IPS-15b (cell line): ENCODE results near the gene PLCXD3.

Experiments
- H3K27me3 ChIP-seq: one replicate; pipeline ENCODE4 v1.6.1; 2013; ENCODE audit warnings: low read length; ENCODE audit not compliant: control insufficient read depth, insufficient read depth
- H3K36me3 ChIP-seq: one replicate; pipeline ENCODE4 v1.6.1; 2013; ENCODE audit warnings: low read length; ENCODE audit not compliant: control insufficient read depth, insufficient read depth
- H3K4me1 ChIP-seq: one replicate; pipeline ENCODE4 v1.6.1; 2013; ENCODE audit warnings: mild to moderate bottlenecking, low read length; ENCODE audit not compliant: control insufficient read depth, insufficient read depth
- H3K4me3 ChIP-seq: one replicate; pipeline ENCODE4 v1.5.1; 2013; ENCODE audit warnings: low read depth, low read length
- H3K9ac ChIP-seq: one replicate; pipeline ENCODE4 v1.6.1; 2013; ENCODE audit warnings: low read depth, mild to moderate bottlenecking, low read length
- H3K9me3 ChIP-seq: one replicate; pipeline ENCODE4 v1.6.1; 2013; ENCODE audit warnings: mild to moderate bottlenecking, low read length; ENCODE audit not compliant: control insufficient read depth, insufficient read depth

PLCXD3 gene

DNA sequence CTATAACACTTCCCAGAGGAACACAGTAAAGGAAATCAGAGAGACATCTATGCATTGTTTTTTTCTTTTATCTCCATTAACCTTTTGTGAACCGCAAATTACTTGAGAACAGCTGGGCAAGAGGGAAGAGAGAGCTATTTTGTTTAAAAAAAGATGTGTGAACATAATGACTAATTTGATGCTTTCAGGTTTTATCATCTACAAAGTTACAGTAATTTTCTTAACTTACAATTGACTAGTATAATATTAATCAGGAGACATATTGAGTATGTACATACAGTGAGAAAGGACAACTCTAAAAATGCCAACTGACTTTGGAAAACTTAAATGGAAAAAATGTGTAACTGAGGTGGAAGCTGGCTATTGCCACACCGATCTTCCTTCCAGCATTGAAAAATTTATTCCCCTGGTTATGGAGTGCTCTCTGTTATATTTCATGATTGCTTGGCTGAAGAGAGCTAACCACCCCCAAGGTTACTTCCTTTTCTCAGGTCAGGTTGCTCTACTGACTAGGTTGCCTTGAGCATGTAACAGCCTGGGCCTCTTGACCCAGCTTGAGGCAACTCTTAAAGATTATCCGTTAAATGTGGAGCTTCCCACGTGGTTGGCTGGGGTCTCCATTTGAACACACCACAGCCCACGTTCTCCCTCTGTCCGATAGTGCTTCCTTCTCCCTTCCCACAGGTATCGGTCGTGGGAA lies 234.4 kb downstream of the PLCXD3 start:
- Histone ChIP-seq H3K9ac (no peak overlapping the region), H3K4me1 (no peaks in the 10 kb centered on the region), H3K9me3 (no peaks in the 10 kb centered on the region), H3K4me3 (no peak overlapping the region), H3K27me3 (no peaks in the 10 kb centered on the region), H3K36me3 (no peaks in the 10 kb centered on the region)

DNA sequence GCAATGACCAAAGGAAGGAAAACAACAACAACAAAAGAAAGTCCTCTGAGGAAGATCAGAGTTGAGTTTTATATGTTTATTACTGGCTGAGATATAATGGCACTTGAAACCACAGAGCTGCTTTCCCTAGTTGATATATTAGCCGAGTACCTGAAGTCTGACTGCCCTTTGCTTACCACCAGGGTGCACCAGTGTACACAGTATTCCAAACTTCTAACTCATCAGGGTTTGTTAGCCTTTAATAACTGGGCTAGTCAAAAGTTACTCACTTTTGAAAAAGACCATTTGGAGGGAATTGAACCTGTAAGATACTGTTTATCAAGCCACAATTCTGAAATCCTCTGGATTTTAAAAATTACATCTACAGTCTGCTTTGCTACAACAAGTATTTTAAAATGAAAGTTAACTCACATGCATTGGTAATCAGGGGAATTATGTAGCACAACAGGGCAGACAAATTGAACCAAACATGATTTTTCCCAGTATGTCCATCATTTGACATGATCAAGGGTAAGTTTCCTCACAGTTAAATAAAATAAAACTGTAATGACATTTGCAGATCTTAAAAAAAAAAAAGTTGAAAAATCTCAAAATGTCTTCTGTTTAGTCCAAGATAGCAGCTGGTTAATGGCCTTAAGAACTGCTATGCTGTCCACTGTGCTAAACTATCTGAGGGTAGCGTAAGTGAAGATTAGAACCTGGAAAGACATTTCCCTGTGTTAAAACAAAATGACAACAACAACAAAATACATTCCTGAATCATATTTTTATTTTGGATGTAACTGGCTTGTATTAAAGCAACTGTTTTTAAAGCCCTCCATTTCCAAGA lies 239.8 kb downstream of the PLCXD3 start:
- Histone ChIP-seq H3K36me3 (no peaks in the 10 kb centered on the region), H3K4me3 (no peak overlapping the region), H3K4me1 (no peaks in the 10 kb centered on the region), H3K27me3 (no peaks in the 10 kb centered on the region), H3K9me3 (no peaks in the 10 kb centered on the region), H3K9ac (no peak overlapping the region)

DNA sequence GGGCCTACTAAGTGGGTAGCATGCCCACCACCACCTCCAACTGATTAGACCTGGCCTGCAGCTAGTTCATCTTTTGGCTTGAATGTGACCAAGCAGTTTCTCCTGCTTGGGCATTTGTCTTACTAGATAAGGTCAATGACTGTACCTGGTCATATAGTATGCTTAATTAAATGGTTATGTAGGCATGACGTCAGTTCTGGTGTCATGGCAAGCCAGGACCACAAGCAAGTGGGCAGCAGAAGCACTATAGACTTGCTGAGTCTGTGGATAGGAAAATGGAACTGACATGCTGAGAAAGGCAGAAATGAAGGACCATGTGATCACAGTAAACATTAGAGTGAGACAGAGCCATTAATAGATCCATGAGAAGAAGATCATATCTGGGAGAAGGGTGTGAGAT lies 241.5 kb downstream of the PLCXD3 start:
- no peaks in the 10 kb centered on the region for H3K4me1 ChIP-seq
- no peaks in the 10 kb centered on the region for H3K36me3 ChIP-seq
- H3K27me3 ChIP-seq = no peaks in the 10 kb centered on the region
- no peak overlapping the region for H3K9ac ChIP-seq
- no peak overlapping the region for H3K4me3 ChIP-seq
- no peaks in the 10 kb centered on the region for H3K9me3 ChIP-seq

DNA sequence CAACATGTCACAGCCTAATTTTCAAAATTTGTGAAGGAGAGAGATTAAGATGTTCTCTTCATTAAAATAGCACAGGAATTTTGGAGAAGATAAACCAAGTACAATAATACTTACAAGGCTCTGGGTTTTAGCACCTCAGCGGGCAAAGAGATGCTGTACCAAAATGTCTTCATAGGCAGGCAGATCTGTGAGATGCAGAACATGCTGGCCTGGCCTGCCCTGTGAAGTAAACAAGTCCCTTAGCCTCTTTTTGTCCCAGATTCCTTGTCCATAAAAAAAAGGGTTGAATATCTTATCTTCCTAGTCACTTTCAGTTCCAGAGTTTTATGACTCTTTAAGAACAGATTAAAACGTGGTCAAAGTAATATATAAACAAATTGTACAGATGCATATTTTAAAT lies 244.0 kb downstream of the PLCXD3 start:
- Histone ChIP-seq H3K27me3 (no peaks in the 10 kb centered on the region), H3K4me1 (no peaks in the 10 kb centered on the region), H3K4me3 (no peak overlapping the region), H3K9ac (no peak overlapping the region), H3K9me3 (no peaks in the 10 kb centered on the region), H3K36me3 (no peaks in the 10 kb centered on the region)

DNA sequence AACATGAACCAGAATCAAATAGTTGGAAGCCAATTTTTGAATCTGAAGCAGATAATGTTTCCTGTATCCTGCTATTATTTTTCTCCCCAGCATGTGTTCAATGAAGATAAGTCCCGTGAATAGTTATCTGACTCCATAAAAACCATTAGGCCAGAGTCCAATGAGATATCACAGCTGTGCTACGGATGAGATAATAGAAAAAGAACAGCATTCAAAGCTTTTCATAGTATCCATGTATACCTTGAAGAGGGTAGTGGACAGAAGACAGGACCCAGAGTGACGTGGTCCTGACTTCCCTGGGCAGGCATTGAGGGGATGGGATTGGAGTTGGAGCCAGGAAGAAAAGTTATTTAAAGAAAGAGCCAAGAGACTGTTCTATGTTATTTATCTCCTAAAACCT lies 246.4 kb downstream of the PLCXD3 start:
- Histone ChIP-seq H3K4me3 (no peak overlapping the region), H3K27me3 (no peaks in the 10 kb centered on the region), H3K9me3 (no peaks in the 10 kb centered on the region), H3K36me3 (no peaks in the 10 kb centered on the region), H3K9ac (no peak overlapping the region), H3K4me1 (no peaks in the 10 kb centered on the region)

DNA sequence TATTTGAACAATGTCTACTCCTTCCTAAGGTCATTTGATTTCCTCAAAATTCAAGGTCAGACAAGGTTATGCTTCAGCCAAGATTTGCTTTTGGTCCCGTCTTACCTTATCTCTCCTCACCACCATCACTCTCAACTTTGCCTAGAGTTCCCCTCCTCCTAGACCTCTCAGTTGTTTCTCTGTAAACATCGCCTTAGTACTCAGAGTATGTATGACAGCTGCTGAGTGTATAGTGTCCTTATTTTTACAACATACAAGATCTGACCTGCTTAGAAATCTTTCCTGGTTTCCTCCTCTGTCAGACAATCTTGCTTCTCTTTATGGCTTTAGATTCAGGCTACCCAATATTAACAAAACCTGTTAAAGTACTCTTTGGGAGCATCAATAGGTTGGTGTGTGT lies 247.1 kb downstream of the PLCXD3 start:
- Histone ChIP-seq H3K36me3 (no peaks in the 10 kb centered on the region), H3K4me3 (no peak overlapping the region), H3K9ac (no peak overlapping the region), H3K4me1 (no peaks in the 10 kb centered on the region), H3K9me3 (no peaks in the 10 kb centered on the region), H3K27me3 (no peaks in the 10 kb centered on the region)
